ENCODE measurements around the gene INAFM2.

Gene INAFM2

GRCh38 chr15:40289140-40289775 lies 34.2 kb upstream of the INAFM2 start:
- DNase-seq = peak; percentile 25

DNA sequence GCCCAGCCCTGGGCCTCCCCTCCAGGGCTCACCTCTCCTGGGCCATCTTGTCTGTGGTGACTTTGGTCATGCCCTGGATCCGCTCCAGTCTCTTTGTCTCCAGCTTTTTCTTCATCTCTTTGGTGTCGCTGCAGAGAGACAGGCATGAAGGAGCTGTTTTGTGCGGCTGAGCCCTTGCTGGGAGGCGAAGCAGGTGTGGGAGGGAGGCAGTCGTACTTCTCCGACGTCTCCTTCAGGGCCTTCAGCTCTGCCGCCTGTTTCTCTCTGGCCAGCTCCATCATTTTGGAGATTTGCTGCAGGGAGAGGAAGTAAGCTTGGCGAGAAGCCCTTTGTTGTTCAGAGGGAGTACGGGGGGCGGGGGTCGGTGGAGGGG lies 33.0 kb upstream of the INAFM2 start:
- no peak for DNase-seq

DNA sequence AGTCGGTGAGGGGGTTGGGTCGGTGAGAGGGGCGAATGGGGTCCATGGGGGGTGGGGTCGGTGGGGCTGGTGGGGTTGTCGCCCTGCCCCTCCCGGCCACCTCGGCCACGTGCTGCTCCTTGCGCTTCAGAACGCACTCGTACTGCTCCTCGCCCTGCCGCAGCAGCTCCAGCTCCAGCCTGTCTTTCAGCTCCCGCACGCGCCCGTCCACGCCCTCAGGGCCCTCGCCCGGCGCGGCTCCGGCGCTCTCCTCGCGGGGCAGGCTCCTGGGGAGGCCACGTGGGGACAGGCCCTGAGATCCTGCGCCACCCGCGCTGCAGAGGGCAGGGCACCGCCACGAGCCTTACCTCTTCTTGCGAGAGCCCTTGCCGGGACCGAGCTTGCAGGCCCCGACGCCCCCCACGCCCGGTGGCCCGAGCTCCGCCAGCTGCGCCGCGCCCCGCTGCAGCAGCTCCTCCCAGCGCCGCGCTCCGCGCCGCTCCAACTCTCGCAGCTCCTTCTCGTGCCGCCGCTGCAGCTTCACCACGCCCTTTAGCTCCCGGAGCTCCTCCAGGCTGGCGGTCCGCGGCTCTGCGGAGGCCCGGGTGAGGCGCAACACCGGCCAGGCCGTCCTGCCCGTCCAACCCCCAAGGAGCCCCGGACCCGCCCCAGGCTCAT lies 32.4 kb upstream of the INAFM2 start:
- DNase-seq = no peak

DNA sequence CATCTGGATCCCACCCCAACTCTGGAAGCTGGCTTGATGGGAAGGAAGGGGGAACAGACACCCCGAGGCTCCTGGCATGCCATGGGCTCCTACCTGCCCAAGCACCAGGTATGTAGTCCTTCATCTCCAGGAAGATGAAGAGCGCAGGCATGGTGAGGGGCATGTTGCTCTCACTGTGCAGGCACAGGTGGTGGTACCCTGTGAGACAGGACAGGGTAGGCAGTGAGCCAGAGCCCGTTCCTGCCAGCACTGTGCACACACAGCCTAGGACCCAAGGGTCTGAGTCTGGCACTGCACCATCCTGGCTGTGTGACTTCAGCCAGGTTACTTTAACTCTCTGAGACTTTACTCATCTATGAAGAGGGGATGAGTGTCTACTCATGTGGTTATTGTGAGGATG lies 31.2 kb upstream of the INAFM2 start:
- DNase-seq = no peak

- DNase-seq = no peak
Observed at GRCh38 chr15:40293006-40293405, 30.5 kb upstream of the INAFM2 start.

GRCh38 chr15:40293905-40294895 lies 29.3 kb upstream of the INAFM2 start:
- no peak for DNase-seq

DNA sequence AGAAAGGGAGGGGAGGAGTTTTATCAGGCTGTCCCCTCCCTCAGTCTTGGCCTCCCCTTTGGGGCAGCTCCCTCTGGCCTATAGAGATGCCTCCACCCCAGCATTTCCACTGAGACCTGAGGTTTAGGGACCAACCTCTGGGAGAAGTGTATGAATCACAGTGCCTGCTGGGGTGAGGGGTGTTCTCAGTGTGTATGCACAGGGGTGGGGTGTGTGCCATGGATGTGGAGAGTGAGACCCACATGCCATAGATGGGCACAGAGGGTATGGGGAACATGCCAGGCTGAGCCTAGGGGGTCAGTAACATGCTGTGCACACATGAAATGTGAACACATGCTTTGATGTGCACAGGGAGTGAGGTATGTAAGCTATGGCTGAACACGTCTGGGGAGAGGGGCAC lies 28.2 kb upstream of the INAFM2 start:
- no peak for DNase-seq

DNA sequence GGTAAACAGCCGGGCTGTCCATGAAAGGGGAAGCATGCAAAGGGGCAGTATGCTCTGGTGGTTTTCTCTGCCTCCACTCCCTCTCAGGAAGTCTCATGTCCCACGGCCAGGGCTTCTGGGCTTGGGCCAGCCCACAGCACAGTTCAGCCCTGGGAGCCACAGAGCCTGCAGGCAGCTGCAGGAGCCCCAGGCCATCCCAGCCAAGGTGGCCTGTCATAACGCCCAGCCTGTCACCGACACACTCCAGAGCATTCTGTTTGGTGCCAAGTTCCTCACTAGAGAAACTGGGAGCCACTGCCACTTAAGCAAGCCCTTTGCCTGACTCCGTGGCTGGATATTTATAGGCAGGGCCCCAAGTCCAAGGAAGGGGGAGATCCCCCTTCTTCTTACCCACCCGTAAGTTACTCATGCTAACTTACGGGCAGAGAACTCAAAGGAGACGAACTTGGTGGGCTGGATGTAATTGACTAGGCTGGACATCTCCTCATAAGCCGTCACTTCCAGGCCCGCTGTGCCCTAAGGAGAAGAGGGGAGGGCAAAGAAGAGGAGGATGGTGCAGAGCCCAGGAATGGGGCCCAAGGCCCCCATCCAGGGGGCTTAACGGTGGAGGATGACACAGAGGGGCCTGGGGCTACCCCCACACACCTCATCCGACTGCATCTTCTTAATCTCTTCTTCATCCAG lies 27.5 kb upstream of the INAFM2 start:
- no peak for DNase-seq

GRCh38 chr15:40296561-40297230 lies 26.8 kb upstream of the INAFM2 start:
- DNase-seq = no peak

- no peak for DNase-seq
Observed at GRCh38 chr15:40297356-40297755, 26.1 kb upstream of the INAFM2 start.

- DNase-seq = no peak
Observed at GRCh38 chr15:40298216-40298935, 25.1 kb upstream of the INAFM2 start.

- DNase-seq = no peak
Observed at GRCh38 chr15:40300367-40300766, 23.1 kb upstream of the INAFM2 start.

DNA sequence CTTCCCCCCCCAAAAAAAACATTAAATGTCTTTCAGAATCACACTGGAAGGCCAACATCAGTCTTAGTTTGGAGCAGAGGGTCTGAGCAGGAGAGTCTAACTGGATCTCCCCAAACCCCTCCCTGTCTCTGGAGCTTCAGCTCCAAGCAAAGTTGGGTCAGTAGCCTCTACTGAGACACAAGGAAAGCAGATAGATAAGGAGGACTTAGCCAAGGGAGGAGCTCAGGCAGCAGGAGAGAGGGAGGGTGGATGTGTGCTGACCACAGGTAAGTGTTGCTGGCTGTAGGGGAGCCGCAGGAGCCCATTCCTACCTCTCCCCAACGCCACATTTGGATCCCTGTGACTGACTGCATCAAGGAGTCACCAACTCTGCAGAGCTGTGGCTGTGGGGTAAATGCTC lies 22.7 kb upstream of the INAFM2 start:
- DNase-seq = no peak

DNA sequence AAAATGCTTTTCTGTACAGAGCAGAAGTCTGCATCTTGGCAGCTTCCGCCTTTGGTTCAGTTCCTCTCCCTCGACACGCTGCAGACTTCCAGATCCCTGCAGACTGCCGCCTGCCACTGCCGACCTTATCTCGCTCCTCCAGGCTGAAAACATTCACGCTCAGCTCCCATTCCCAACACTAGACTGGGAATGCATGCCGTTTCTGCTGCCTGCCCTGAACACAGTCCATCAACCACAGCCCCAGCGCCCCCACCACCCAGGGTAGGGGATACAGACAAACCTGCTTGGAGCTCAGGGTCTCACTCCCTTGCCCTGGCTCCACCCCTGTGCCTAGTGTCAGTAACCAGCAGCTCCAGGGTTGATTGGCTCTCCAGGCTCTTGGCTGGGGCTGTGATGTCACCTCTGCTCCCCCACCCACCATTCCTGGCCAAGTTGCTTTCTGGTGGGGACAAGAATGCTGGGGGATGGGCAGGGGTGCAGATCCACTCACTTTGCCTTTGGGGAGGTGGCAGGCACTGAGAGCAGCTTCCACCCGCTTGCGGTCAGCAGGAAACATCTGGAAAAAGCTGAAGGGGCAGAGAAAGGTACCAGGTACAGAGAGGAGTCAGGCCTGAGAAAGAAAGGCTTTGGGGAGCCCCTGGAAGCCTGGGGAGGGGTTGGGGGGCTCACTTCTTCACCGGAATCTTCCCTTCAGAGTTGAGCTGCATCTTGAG lies 21.9 kb upstream of the INAFM2 start:
- DNase-seq = no peak

DNA sequence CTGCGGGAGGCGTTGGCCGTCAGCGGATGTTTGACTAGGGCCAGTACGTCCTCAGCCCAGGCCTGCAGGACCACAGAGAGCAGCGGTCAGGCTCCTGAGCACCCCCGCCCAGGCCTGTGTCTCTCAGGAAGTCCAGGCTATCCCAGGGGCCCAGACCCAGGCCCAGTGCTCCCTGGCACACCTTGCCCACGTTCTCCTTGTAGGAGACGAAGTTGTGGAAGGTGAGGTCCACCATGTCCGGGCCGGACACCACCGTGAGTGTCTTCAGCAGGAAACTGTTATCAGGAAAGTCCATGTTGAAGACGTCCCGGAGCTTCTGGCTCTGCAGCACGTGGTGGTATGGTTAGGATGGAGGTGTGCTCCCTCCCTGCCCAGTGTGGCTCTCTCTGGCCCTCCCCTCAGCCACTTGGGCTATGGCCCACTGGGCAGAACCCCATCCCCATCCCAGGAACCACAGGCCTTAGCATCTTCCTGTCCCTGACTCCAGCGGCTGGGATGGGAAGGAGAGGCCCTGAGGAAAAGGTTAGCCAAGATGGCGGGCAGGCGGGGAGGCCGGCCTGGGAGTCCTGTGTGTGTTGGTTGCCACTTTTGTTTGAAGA lies 21.1 kb upstream of the INAFM2 start:
- DNase-seq = no peak

- no peak for DNase-seq
Observed at GRCh38 chr15:40302981-40303380, 20.5 kb upstream of the INAFM2 start.

DNA sequence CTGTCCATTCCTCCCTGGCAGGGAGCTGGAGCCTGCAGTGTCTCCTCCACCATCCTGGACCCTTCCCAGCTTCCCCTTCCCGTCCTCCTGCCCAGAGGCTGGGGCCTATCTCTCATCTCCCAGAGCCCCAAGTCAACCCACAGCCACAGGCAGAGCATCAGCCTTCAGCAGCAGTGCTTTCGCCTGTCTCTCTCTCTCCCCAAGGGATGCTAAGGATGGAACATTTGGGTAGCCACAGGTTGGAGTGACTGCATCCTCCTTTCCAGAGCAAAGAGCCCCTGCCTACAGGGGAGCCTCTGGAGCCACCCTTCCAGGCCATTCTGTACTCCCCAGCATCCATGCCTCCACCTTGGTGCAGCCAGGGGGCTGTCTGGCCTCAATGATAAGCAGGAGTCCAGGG lies 19.9 kb upstream of the INAFM2 start:
- DNase-seq = no peak

DNA sequence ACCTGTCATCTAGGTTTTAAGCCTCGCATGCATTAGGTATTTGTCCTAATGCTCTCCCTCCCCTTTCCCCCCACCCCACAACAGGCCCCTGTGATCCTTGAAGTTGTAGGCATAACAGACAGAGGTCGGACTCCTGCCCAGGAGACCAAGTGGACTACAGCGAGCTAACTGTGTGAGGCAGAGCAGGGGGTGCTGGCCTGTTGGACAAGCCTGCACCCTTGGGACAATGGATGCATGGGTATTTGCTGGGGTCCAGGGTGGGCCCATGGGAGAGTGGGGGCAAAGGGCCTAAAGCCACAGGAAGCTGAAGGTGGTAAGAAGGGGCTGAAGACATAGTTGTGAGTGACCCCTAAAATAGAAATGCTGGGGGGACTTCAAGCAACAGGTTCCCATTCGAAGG lies 18.2 kb upstream of the INAFM2 start:
- no peak for DNase-seq

DNA sequence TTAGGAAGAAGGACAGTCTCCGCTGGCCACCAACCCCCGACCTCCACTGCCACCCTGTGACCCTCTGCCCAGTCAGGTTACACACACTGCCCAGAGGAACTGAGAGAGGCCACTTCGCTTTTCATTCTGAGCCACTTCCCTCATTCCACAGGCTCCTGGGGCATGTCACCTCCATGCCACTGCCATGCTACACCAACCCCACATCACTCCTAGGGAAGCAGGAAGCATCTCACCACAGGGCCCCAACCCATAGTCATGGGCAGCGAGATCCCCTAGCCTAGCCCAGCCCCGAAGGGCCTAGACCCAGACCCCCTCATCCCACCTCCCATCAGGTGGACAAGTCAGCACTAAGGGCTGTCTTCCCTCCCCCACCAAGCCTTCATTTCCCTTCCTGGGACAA lies 17.1 kb upstream of the INAFM2 start:
- no peak for DNase-seq

DNA sequence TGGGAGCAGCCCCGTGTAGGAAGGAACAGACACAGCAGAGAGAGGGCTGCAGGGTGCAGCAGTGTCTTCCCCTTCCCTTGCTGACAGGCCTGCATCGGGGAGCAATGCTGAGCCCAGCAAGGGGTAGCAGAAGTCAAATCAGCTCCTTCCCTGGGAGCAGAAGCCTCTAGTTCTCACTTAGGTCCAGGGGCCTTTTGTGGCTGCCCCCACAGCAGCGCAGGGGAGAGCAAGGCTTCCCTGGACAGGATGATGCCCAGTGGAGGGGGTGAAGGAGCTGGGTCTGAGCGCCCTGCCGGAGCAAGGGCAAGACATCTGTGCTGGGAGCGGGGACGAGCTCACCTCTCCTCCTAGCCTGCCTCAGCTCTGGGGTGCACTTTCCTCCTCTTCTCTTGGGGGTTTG lies 16.6 kb upstream of the INAFM2 start:
- DNase-seq = no peak

Measured in NCI-H2029 (cell line).